ENCODE data around the gene APOL3.
"Not testable (repeated sequence)": the region's sequence is repeated elsewhere in the genome, so short reads cannot be mapped to it uniquely, and the experiment has no call there.

DNA sequence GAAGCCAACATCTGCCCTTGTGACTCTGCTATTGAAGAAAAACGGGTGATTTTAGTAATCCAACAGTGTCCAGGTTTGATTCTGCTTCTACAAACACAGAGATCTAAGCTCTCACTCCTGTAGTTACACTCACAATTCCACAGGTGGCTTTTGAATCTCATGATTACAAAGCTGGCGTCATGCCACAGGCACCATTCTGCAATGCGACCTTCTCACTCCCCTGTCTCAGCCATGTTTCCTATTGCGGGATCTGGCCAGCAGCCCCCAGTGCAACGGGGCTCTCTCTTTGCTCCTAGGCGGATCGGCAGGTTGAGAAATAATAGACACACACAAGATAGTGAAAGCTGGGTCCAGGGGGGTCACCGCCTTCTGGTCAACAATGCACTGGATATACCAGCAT lies 42.4 kb upstream of the APOL3 start:
- TF ChIP-seq, protein P1, sequence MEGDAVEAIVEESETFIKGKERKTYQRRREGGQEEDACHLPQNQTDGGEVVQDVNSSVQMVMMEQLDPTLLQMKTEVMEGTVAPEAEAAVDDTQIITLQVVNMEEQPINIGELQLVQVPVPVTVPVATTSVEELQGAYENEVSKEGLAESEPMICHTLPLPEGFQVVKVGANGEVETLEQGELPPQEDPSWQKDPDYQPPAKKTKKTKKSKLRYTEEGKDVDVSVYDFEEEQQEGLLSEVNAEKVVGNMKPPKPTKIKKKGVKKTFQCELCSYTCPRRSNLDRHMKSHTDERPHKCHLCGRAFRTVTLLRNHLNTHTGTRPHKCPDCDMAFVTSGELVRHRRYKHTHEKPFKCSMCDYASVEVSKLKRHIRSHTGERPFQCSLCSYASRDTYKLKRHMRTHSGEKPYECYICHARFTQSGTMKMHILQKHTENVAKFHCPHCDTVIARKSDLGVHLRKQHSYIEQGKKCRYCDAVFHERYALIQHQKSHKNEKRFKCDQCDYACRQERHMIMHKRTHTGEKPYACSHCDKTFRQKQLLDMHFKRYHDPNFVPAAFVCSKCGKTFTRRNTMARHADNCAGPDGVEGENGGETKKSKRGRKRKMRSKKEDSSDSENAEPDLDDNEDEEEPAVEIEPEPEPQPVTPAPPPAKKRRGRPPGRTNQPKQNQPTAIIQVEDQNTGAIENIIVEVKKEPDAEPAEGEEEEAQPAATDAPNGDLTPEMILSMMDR (IDR thresholded peaks at IDR 0.05) = not testable (repeated sequence)
- TF ChIP-seq POLR2A (IDR thresholded peaks at IDR 0.05) = not testable (repeated sequence)

Data from testis (tissue), 2 donors.